Muscle layer of duodenum (tissue), 2 donors: ENCODE data around the gene PBRM1.

ENCODE experiments used
- H3K27ac ChIP-seq: one replicate; pipeline ENCODE4 v1.7.0; 2013; ENCODE audit warnings: mild to moderate bottlenecking, low read length
- H3K27me3 ChIP-seq: one replicate; pipeline ENCODE4 v1.7.0; 2013; ENCODE audit warnings: low read depth, mild to moderate bottlenecking, control low read depth, low read length
- H3K36me3 ChIP-seq, 2 donors: one replicate each; pipeline ENCODE4 v1.7.0; 2013; ENCODE audit warnings: low read length in 2 of 2, control low read depth in 1 of 2, mild to moderate bottlenecking in 1 of 2; ENCODE audit not compliant: insufficient read depth in 2 of 2, control insufficient read depth in 1 of 2
- H3K4me1 ChIP-seq, 2 donors: one replicate each; pipeline ENCODE4 v1.7.0; 2013; ENCODE audit warnings: low read length in 2 of 2, mild to moderate bottlenecking in 2 of 2, control low read depth in 1 of 2, moderate library complexity in 1 of 2; ENCODE audit not compliant: insufficient read depth in 2 of 2, control insufficient read depth in 1 of 2
- H3K4me3 ChIP-seq, 2 donors: one replicate each; pipeline ENCODE4 v1.7.0; 2013; ENCODE audit warnings: low read length in 2 of 2, low read depth in 1 of 2, mild to moderate bottlenecking in 1 of 2
- H3K9me3 ChIP-seq, 2 donors: one replicate each; pipeline ENCODE4 v1.7.0; 2013; ENCODE audit warnings: low read length in 2 of 2, control low read depth in 1 of 2, mild to moderate bottlenecking in 1 of 2; ENCODE audit not compliant: control insufficient read depth in 1 of 2
- donor health status: healthy.

The PBRM1 gene

DNA sequence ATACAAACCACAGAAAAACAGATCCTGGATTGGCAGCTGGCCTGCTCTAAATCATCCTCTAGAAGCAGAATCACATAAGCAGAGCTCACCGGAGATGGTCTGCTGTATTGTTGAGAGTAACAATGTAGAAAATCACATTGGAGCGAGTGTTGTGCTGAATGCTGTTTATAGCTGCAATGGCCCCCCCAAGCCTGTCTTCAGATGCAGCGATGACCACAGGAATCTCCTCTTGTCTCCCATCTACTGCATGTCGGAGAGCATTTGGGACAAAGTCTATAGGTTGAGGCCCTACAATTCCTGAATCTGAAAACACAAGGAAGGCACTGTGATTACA lies 11.9 kb upstream of the PBRM1 start:
- Histone ChIP-seq H3K27me3 (no peaks in the 10 kb centered on the region), H3K36me3 (peaks cover 57 to 65% of the 10 kb centered on the region in 2 donors)

DNA sequence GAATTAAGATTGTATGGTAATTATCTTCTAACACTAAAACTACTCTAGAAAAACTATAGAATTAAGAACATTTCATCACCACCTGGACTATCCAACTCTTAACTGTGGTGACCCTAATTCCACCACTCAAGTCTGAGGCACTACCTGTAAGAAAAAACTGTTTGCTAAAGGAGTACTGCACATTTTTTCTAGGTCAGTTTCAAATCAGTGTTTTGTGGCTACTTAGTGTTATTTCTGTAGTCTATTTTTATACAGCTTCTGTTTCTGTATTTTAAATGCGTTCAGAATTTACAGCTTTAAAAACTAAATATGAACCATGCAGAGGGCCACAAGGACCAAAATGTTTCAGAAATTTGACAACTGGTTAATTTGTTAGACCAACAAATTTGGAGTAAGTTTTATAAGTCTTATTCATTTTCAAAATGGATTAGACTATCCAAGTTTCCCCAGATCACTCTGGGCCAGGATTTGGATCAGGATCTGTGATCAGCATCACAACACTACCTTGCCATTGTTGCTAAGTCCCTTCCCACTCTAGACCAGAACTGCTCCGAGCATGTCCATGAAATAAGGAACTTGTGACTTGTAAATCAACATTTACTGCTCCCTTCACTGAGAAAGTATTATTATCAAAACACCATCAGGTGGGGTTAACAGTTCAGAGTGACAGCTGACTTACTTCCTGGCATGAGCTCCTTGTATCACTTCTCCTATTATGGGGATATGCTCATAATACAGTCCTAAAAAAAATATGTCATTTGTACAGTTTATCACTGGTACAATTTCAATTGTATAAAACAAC lies 11.3 kb upstream of the PBRM1 start:
- peaks cover 60 to 71% of the 10 kb centered on the region in 2 donors for H3K36me3 ChIP-seq
- H3K27ac ChIP-seq = no peak overlapping the region
- H3K9me3 ChIP-seq = no peaks in the 10 kb centered on the region
- no peaks in the 10 kb centered on the region for H3K27me3 ChIP-seq
- no peak overlapping the region for H3K4me3 ChIP-seq
- H3K4me1 ChIP-seq = peaks cover 0 to under 1% of the 10 kb centered on the region in 2 donors

More for the DNA sequence above, 11.9 kb upstream of the PBRM1 start:
- H3K4me3 ChIP-seq = no peak overlapping the region
- peaks cover 0 to 4% of the 10 kb centered on the region in 2 donors for H3K4me1 ChIP-seq
- H3K27ac ChIP-seq = no peak overlapping the region
- H3K9me3 ChIP-seq = no peaks in the 10 kb centered on the region

DNA sequence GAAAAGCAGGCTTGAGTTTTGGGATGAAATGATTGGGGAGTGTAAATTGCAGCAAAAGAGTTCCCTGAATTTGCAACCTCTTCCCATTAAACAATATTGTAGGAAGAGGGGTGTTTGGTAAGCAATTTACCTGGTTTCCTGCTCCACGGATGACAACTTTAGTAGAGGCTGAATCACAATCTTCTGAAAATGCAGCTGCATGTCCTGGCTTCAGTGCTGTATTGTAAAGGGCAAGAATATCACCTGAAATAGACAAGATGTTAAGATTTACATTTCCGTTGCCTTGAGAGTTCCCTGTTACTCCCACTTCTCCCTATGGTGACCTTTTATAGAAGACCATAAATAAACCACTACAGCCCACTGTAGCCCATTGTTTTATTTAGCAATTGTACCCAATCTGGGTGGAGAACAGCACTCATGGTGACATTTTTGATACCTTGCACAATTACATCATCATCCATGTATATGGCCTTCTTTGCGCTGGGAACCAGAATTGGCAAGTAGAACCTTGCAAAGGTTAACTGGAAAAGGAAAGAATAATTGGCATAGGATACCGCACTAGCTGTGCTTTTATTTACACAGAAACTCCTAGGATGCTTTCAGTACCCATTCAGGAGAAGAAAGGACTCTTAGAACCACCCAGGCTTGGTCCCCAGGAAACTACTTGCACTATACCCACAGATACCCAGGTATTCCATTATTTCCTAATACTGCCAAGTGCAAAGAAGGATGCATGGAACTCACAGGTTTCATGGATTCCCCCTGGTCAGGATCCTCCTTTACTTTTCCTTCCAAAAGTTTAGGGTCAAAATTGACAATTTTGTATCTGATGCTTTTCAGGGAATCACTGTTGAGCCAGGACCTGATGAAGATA lies 10.3 kb upstream of the PBRM1 start:
- H3K36me3 ChIP-seq = peaks cover 65 to 80% of the 10 kb centered on the region in 2 donors
- H3K27ac ChIP-seq = no peak overlapping the region
- H3K27me3 ChIP-seq = no peaks in the 10 kb centered on the region
- no peaks in the 10 kb centered on the region for H3K9me3 ChIP-seq
- no peak overlapping the region for H3K4me3 ChIP-seq
- H3K4me1 ChIP-seq = no peaks in the 10 kb centered on the region

DNA sequence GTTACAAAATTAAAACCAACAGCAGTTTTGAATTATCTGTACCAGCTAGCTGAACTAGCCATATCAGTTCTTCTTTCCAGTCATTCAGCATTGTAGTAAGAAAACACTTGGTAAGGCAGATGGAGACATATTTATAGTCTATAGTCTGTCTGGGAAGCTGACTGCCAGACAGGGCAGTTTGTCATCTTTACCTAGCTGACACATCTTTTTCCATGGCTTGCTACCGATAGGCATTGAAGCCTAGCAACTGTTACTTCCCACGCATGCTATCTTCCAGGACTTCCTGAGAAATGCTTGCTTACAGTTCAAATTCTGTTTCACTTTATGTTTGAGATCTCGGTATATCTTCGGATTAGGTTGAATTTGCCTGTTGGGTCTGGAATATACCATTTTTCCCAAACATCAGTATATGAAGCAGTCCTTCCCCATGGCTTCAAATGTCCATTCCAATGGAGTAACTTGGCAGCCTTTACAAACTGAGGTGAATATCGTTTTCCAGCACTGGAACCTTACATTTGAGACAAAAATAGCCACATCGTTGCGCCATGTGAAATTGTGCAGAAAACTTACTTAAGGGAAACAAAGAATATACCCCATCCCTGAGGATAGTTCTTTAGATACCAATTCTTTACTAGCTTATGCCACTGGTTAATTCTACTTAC lies 8.9 kb upstream of the PBRM1 start:
- no peak overlapping the region for H3K27ac ChIP-seq
- H3K4me3 ChIP-seq = no peak overlapping the region
- H3K36me3 ChIP-seq = peaks cover 78 to 90% of the 10 kb centered on the region in 2 donors
- H3K4me1 ChIP-seq = no peaks in the 10 kb centered on the region
- H3K9me3 ChIP-seq = no peaks in the 10 kb centered on the region
- H3K27me3 ChIP-seq = no peaks in the 10 kb centered on the region

DNA sequence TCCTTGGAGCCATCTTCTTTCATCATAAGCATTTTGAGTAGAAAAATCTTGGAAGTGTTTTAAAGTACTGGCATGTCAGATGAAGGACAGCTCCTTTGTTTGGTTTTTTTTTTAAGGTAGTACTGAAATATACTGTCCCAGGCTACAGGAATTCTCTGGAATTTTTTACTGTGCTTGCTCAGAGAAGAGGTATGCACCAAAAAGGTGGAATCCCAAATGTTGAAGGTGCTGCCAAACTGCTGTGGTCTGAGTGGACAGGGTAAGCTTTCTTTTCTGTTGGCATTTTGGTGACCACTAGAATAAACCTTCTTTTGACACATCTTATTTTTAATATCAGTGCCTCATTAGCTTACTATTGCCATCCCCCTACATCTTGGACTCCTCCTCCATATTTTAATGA lies 7.4 kb upstream of the PBRM1 start:
- Histone ChIP-seq H3K9me3 (no peaks in the 10 kb centered on the region), H3K27ac (no peak overlapping the region), H3K36me3 (peaks cover 86 to 96% of the 10 kb centered on the region in 2 donors), H3K27me3 (no peaks in the 10 kb centered on the region), H3K4me3 (no peak overlapping the region), H3K4me1 (no peaks in the 10 kb centered on the region)

DNA sequence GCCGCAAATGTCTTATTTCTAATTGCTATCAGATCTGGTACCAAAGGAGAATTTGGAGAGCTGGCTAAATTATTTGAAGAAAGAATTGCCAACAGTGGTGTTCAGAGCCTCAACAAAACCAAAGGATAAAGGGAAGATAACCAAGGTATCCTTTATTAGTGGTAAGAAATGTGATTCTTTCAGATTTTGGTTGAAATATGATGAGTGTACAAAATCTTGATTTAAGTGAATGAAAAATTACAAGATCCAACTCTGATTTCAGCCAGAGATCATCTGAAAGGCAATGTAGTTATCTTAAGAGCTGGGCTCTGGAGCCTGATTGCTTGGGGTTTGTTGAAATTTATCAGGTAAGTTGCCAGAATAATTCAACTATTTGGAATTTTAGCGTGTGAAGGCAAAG lies 4.8 kb upstream of the PBRM1 start:
- H3K4me3 ChIP-seq = no peak overlapping the region
- no peak overlapping the region for H3K27ac ChIP-seq
- H3K9me3 ChIP-seq = no peaks in the 10 kb centered on the region
- H3K27me3 ChIP-seq = no peaks in the 10 kb centered on the region
- peaks cover 72 to 82% of the 10 kb centered on the region in 2 donors for H3K36me3 ChIP-seq
- peaks cover 0 to 11% of the 10 kb centered on the region in 2 donors for H3K4me1 ChIP-seq

DNA sequence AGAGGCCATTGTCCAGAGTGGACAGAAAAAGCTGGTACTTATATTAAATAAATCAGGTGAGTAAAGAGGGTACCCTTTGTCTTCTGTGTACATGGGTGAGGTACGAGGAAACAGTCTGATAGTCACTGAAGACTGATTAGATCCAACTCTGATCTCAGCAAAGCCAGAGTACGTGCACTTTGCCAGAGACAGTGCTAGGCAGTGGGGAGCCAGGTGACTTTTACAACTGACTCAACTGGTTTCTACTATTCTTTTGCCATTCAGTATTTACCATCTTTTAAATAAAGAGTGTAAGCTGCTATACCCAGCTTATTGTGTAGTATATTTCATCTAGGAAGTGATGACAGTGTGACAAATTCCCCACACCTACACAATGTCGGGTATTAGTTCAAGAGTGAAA lies 3.4 kb upstream of the PBRM1 start:
- H3K4me1 ChIP-seq = peaks cover 4 to 18% of the 10 kb centered on the region in 2 donors
- no peaks in the 10 kb centered on the region for H3K9me3 ChIP-seq
- H3K4me3 ChIP-seq = no peak overlapping the region
- no peak overlapping the region for H3K27ac ChIP-seq
- no peaks in the 10 kb centered on the region for H3K27me3 ChIP-seq
- peaks cover 59 to 68% of the 10 kb centered on the region in 2 donors for H3K36me3 ChIP-seq

DNA sequence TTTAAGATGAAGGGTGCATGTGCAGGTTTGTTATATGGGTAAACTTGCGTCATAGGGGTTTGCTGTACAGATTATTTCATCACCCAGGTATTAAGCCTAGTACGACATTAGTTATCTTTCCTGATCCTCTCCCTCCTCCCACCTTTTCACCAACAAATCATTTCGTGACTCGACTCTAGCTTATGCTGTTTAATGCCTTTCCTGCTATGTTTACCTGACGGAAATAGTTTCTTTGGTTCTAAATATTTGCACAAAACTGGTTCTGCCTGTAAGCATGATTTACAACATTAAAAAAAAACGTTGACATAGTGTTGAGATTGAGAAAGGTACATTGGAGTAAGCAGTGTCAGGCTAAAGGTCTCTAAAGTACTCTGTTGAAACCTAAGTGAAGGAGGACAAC lies 2.6 kb upstream of the PBRM1 start:
- Histone ChIP-seq H3K4me1 (peaks cover 4 to 27% of the 10 kb centered on the region in 2 donors), H3K4me3 (no peak overlapping the region), H3K27ac (no peak overlapping the region), H3K27me3 (no peaks in the 10 kb centered on the region), H3K9me3 (no peaks in the 10 kb centered on the region), H3K36me3 (peaks cover 52 to 59% of the 10 kb centered on the region in 2 donors)

DNA sequence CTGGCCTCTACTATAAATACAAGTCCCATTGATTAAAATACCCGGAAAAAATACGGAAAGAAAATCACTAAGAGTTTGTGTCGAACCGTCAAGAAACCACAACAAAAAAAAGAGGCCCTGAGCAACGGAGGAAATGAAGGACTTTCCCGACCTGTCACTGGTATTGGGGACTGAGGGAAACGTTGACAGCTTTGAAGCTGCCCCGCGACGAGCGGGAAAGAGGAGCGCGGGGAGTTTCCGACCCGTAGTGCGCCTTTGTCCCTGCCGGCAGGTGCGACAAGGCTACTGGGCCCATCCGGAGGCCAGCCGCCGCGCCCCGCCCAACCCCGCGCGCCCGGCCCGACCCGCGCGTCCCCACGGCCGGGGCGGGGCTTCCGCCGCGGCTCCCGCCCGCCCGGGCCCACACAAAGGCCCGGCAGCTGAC lies 416 bp downstream of the PBRM1 start:
- Histone ChIP-seq H3K4me1 (peaks cover 4 to 28% of the 10 kb centered on the region in 2 donors), H3K27ac (peak overlapping the region; percentile 92), H3K9me3 (no peaks in the 10 kb centered on the region), H3K27me3 (no peaks in the 10 kb centered on the region), H3K4me3 (peak overlapping the region; percentile 72 to 84), H3K36me3 (peaks cover 35 to 38% of the 10 kb centered on the region in 2 donors)

DNA sequence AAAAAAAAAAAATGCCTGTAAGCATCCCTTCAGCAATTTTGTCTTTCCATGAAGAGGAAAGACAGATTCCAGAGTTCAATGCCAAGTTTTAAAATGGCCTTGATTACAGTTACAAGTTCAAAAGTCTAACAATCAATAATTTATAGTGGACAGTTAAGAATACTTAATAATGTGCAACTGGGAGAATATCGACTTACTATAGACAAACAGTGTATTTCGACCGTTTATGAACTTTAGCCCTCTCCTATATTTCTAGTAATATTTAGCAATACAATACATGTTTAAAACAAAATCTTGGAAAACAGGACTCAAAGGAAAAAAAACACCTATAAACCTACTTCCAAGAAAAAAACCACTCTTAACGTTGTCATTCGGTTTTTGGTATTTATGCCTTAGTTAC lies 1.5 kb downstream of the PBRM1 start:
- H3K36me3 ChIP-seq = peaks cover 31 to 33% of the 10 kb centered on the region in 2 donors
- peaks cover 4 to 28% of the 10 kb centered on the region in 2 donors for H3K4me1 ChIP-seq
- peak overlapping the region in 1 of 2 donors; percentile 72 for H3K4me3 ChIP-seq
- H3K9me3 ChIP-seq = no peaks in the 10 kb centered on the region
- H3K27ac ChIP-seq = peak overlapping the region; percentile 92
- no peaks in the 10 kb centered on the region for H3K27me3 ChIP-seq

DNA sequence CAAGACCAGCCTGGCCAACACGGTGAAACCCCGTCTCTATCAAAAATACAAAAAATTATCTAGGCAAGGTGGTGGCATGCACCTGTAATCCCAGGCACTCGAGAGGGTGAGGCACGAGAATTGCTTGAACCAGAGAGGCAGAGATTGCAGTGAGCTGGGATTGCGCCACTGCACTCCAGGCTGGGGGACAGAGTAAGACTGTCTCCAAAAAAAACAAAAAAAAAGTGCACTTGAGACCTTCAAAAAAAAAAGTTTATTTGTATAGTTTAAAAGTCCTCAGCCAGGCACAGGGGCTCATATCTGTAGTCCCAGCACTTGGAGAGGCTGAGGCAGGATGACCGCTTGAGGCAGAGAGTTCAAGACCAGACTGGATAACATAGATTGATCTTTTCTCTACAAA lies 2.1 kb downstream of the PBRM1 start:
- Histone ChIP-seq H3K4me1 (peaks cover 4 to 28% of the 10 kb centered on the region in 2 donors), H3K9me3 (no peaks in the 10 kb centered on the region), H3K36me3 (peaks cover 31 to 33% of the 10 kb centered on the region in 2 donors), H3K27me3 (no peaks in the 10 kb centered on the region), H3K4me3 (no peak overlapping the region), H3K27ac (no peak overlapping the region)
